Tibial artery (tissue), 4 donors: ENCODE measurements around the gene MCCD1.

Experiments
- DNase-seq, 2 donors: peaks; one replicate each; pipeline ENCODE4 v3.0.0-alpha.2; 2019
- H3K27ac ChIP-seq, 2 donors: fragments of 200-600 bp; sonication (generic) in 1 of 2; 1 replicate in 1 of 2; 2 replicates in 1 of 2; pipeline ENCODE4 v1.5.1; 2018 to 2019; ENCODE audit warnings: mild to moderate bottlenecking in 1 of 2
- H3K27me3 ChIP-seq, 2 donors: fragments of 200-600 bp; sonication (generic) in 1 of 2; one replicate each; pipeline versions ENCODE4 v1.5.1 to v1.6.0; 2016 to 2019
- H3K36me3 ChIP-seq, 3 donors: fragments of 200-600 bp; sonication (generic) in 2 of 3; one replicate each; pipeline ENCODE4 v1.5.1; 2016 to 2019; ENCODE audit warnings: mild to moderate bottlenecking in 2 of 3
- H3K4me1 ChIP-seq, 4 donors: fragments of 200-600 bp; sonication (generic) in 2 of 4; 1 replicate in 3 of 4; 2 replicates in 1 of 4; pipeline ENCODE4 v1.5.1; 2016 to 2019
- H3K4me3 ChIP-seq, 2 donors: fragments of 200-600 bp; sonication (generic) in 1 of 2; 1 replicate in 1 of 2; 2 replicates in 1 of 2; pipeline ENCODE4 v1.5.1; 2018 to 2019; ENCODE audit warnings: mild to moderate bottlenecking in 2 of 2
- H3K9me3 ChIP-seq, 3 donors: fragments of 200-600 bp; sonication (generic) in 1 of 3; one replicate each; pipeline ENCODE4 v1.5.1; 2016 to 2019
- CTCF ChIP-seq, 2 experiments: fragments of 200-600 bp in 1 of 2; fragments of 450-650 bp in 1 of 2; IDR thresholded peaks; one replicate each; pipeline ENCODE4 v1.5.1; 2017 to 2019; ENCODE audit warnings: antibody characterized with exemption in 2 of 2, mild to moderate bottlenecking in 1 of 2, moderate library complexity in 1 of 2
- intact Hi-C: fragments of 100-400 bp; cut with DNase I; formaldehyde crosslinking; loops from one replicate; pipeline ENCODE4 v1.15.0; 2023; ENCODE audit warnings: low total_unique reads

MCCD1 gene

DNA sequence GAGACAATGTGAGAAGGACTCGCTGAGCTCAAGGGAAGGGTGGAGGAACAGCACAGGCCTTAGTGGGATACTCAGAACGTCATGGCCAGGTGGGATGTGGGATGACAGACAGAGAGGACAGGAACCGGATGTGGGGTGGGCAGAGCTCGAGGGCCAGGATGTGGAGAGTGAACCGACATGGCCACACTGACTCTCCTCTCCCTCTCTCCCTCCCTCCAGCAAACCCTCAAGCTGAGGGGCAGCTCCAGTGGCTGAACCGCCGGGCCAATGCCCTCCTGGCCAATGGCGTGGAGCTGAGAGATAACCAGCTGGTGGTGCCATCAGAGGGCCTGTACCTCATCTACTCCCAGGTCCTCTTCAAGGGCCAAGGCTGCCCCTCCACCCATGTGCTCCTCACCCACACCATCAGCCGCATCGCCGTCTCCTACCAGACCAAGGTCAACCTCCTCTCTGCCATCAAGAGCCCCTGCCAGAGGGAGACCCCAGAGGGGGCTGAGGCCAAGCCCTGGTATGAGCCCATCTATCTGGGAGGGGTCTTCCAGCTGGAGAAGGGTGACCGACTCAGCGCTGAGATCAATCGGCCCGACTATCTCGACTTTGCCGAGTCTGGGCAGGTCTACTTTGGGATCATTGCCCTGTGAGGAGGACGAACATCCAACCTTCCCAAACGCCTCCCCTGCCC is 48.3 kb downstream of the MCCD1 start:
- Histone ChIP-seq H3K4me1 (peaks cover 0 to 11% (median 9%) of the 10 kb centered on the region in 4 donors), H3K27me3 (peaks cover 0 to 21% of the 10 kb centered on the region in 2 donors), H3K4me3 (no peak overlapping the region), H3K27ac (no peak overlapping the region), H3K36me3 (no peaks in the 10 kb centered on the region), H3K9me3 (no peaks in the 10 kb centered on the region)
- intact Hi-C loops = no loop called here
- DNase-seq = no peak
- TF ChIP-seq CTCF (IDR thresholded peaks at IDR 0.05) = no peak

DNA sequence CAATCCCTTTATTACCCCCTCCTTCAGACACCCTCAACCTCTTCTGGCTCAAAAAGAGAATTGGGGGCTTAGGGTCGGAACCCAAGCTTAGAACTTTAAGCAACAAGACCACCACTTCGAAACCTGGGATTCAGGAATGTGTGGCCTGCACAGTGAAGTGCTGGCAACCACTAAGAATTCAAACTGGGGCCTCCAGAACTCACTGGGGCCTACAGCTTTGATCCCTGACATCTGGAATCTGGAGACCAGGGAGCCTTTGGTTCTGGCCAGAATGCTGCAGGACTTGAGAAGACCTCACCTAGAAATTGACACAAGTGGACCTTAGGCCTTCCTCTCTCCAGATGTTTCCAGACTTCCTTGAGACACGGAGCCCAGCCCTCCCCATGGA is 48.8 kb downstream of the MCCD1 start:
- H3K27me3 ChIP-seq = peaks cover 0 to 21% of the 10 kb centered on the region in 2 donors
- no peak for DNase-seq
- H3K4me3 ChIP-seq = no peak overlapping the region
- intact Hi-C loops = no loop called here
- peaks cover 0 to 16% (median 11%) of the 10 kb centered on the region in 4 donors for H3K4me1 ChIP-seq
- H3K36me3 ChIP-seq = no peaks in the 10 kb centered on the region
- H3K27ac ChIP-seq = no peak overlapping the region
- no peaks in the 10 kb centered on the region for H3K9me3 ChIP-seq
- TF ChIP-seq CTCF (IDR thresholded peaks at IDR 0.05) = no peak

GRCh38 chr6:31578184-31579118 is 49.7 kb downstream of the MCCD1 start:
- no peak for DNase-seq
- Histone ChIP-seq H3K27ac (no peak overlapping the region), H3K4me3 (no peak overlapping the region), H3K4me1 (peaks cover 0 to 16% (median 11%) of the 10 kb centered on the region in 4 donors), H3K9me3 (no peaks in the 10 kb centered on the region), H3K27me3 (peaks cover 0 to 12% of the 10 kb centered on the region in 2 donors), H3K36me3 (no peaks in the 10 kb centered on the region)
- intact Hi-C loops = no loop called here
- TF ChIP-seq CTCF (IDR thresholded peaks at IDR 0.05) = no peak

- no peak for TF ChIP-seq CTCF (IDR thresholded peaks at IDR 0.05)
- Histone ChIP-seq H3K27ac (no peak overlapping the region), H3K27me3 (peaks cover 0 to 6% of the 10 kb centered on the region in 2 donors), H3K9me3 (no peaks in the 10 kb centered on the region), H3K4me1 (peaks cover 0 to 16% (median 11%) of the 10 kb centered on the region in 4 donors), H3K4me3 (no peak overlapping the region), H3K36me3 (no peaks in the 10 kb centered on the region)
- intact Hi-C loops = no loop called here
- no peak for DNase-seq
These were observed 50.4 kb downstream of the MCCD1 start for GRCh38 chr6:31579119-31579505.
